LHCN-M2 (cell line): ENCODE measurements around the gene GARIN1A. TPM values are rescaled to one million over a fixed set of nuclear protein-coding genes. Genes with fewer than 3 reads are reported as not detected.

Source experiments
- DNase-seq: peaks from one replicate; pipeline ENCODE4 v3.0.0-alpha.2; 2012; ENCODE audit warnings: low read depth
- total RNA-seq: library from RNA; depleted of rRNA; stranded (reverse); fragments of >200 nt; gene quantifications from 2 replicates; pipeline ENCODE4 v1.2.3, GENCODE V29; 2014; rRNA removed

Gene GARIN1A
- total RNA-seq, 1 experiment from 2014 or later, result 0.63 TPM

DNA sequence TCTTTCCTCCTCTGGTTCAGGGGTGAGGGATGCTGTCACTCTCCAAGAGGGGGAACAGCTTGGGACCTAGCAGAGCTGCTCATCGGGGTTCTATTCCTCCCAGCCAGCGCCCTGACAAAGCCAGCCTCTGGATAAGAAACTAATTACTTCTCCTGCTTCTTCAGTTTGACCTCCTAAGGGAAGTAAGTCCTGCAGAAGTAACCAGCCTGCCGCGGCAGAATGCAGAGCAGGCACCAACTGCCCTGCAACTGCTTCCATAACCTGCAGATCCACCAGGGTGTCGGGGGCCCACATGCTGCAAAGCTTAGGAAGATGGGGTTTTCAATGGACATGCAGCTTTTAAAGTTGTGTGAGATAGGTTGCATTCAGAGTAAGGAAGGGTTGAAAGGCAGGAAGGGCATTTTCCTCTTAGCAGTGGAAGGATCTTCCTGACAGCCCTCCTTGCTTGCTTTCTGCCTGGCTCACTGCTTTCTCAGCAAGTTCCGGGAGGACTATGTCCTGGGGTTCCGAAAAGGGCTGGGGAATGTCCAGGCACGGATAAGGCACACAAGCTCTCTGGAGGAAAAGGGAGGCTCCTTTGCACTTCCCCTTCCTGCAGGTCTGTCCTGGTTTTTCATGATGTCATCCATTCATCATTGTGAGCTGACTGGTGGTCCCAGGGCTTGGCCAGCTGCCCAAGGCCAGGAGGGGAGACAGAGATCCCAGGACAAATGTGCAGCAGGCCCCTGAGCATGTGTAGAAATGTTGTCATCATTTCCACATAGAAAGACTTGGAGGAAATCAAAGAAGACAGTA is 42.8 kb downstream of the GARIN1A start:
- no peak for DNase-seq

DNA sequence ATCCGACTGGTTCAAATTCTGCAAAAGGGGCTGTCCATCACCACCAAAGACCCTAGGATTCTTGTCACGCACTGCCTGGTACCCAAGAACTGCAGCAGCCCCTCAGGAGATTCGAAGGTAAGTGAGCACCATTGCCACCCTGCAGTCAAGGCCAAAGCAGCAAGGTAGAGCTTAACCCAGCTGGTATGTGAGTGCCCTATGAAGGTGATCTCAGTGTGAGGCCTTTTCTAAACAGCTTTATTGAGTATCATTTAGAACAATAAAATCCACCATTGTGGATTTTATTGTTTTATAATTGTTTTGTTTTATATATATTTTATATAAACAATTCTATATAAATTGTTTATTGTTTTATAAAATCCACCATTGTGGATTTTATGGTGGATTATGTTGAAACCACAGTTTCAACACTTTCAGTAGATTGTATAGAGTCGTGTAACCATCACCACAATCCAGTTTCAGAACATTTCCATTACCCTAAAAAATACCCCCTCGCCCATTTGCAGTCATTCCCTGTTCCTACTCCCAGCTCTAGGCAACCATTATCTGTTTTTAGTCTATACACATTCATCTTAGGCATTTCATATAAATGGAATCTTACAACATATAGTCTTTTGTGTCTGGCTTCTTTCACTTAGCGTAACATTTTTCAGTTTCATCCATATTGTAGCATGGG is 47.0 kb downstream of the GARIN1A start:
- no peak for DNase-seq

DNA sequence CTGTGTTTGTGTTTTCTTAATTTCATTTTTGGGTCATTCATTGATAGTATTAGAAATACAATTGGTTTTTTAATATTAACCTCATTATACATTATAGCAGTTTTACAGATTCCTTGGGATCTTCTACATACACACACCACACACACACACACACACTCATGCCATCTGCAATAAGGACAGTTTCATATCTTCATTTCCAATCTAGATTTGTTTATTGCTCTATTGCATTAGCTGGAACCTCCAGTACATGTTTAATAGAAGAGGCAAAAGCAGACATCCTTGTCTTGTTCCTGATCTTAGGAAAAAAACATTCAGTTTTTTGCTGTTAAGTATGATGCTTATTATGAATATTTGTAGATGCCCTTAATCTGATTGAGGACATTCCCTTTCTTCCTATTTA is 49.3 kb downstream of the GARIN1A start:
- DNase-seq, result no peak

Other genes with a start within 250 kb of the GARIN1A start
- 20.6 and 22.1 TPM in 2 replicates for gene HILPDA, start 216.4 kb upstream of the GARIN1A start, total RNA-seq
- 49.5 and 62.6 TPM in 2 replicates for gene METTL2B, start 195.5 kb upstream of the GARIN1A start, total RNA-seq
- 841 and 886 TPM in 2 replicates for gene CALU, start 67.1 kb downstream of the GARIN1A start, total RNA-seq
- gene OPN1SW, start 103.5 kb downstream of the GARIN1A start, total RNA-seq, result 1.7 and 2.1 TPM in 2 replicates
- gene CCDC136, start 119.7 kb downstream of the GARIN1A start, total RNA-seq, result 3.2 and 5.3 TPM in 2 replicates
- gene FLNC, start 158.1 kb downstream of the GARIN1A start, total RNA-seq, result 215 and 254 TPM in 2 replicates
- 211 and 226 TPM in 2 replicates for gene ATP6V1F, start 190.6 kb downstream of the GARIN1A start, total RNA-seq
- gene KCP, start 238.4 kb downstream of the GARIN1A start, total RNA-seq, result 0.13 TPM in 1 of 2 replicates, not detected in the other